Measurements from ENCODE around the gene SHANK1.
"Not testable (repeated sequence)": the region's sequence is repeated elsewhere in the genome, so short reads cannot be mapped to it uniquely, and the experiment has no call there.

SHANK1 gene

DNA sequence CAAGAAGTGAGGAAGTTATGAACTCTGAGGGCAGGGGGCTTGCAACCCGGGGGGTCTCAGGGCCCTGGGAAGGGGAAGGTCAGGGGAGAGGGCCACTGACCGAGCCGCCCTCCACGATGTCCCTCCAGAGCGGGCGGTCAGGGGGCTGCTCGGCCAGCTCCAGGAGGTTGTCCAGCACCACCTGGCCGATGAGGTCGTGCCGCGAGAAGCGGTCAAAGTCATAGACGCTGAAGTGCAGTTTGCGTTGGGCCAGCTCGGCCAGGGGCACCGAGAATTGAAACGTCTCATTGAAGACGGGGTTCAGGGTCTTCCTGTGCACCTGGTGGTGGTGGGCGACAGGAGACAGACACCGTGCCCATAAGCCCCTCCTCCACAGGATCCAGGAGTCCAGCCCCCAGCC lies 90.4 kb downstream of the SHANK1 start:
- no peak for ATAC-seq

DNA sequence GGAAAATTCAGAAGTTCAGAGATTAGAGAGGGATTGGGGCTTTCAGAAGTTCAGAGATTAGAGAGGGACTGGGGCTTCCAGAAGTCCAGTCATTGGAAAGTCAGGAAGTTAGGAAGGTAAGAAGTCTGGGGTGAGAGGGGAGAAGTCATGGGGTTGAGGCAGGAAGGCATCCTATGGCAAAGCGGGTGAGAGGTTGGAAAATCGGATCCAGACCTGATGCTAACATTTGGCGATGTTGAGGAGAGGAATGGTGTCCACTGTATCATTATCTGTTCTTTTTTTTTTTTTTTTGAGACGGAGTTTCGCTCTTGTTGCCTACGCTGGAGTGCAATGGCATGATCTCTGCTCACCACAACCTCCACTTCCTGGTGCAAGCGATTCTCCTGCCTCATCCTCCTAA lies 91.1 kb downstream of the SHANK1 start:
- ATAC-seq: no peak

DNA sequence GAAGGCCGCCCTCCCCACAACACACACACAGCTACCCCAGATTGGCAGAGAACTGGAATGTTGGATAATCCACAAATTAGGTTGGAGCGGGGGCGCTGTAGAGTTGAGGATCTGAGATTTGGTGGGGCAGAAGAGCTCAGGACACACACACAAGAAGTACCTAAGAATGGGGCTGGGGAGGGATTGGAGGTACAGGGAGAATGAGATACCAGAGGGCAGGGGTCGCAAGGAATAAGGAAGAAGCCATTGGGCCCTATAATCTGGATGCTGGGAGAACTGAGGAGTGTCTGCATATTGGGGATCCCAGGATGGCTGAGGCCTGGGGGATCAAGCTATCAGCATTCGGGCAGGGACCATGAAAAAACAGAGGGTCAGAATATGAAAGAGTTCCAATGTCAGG lies 91.5 kb downstream of the SHANK1 start:
- no peak for ATAC-seq

DNA sequence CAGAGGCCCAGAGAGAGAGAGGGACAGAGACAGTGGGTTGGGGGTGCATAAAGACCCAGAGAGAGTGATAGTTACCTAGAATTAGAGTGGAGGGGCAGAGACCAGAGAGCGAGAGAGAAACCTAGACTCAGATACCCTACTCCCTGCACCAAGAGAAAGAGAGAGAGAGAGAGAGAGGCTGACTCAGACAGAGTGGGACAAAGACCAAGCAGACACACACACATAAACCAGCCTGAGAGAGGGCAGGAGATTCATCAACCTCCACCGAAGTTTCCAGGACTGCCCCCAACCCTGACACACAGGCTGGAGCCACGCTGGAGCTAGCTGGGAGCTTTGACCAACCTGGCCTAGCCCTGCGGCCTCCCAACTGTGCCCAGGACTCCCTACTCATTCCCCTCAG lies 92.8 kb downstream of the SHANK1 start:
- no peak for ATAC-seq

DNA sequence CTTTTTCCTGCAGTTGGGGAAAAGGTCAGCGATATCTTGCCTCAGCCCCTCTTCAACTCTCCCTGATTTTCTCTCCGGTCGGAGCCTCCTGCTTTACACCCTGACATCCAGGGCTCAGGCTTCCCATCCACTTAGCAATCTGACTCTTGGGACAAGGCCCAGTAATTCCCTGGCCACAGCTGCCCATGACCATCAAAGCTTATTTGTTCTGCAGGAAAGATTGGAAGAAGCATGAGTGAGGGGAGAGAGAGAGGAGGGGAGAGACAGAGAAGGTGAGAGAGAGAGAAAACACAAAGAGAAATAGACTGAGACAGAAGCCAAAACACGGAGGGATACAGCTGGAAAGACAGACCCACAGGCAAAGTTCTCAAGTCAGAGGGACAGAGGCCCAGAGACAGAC lies 93.6 kb downstream of the SHANK1 start:
- ATAC-seq: no peak

DNA sequence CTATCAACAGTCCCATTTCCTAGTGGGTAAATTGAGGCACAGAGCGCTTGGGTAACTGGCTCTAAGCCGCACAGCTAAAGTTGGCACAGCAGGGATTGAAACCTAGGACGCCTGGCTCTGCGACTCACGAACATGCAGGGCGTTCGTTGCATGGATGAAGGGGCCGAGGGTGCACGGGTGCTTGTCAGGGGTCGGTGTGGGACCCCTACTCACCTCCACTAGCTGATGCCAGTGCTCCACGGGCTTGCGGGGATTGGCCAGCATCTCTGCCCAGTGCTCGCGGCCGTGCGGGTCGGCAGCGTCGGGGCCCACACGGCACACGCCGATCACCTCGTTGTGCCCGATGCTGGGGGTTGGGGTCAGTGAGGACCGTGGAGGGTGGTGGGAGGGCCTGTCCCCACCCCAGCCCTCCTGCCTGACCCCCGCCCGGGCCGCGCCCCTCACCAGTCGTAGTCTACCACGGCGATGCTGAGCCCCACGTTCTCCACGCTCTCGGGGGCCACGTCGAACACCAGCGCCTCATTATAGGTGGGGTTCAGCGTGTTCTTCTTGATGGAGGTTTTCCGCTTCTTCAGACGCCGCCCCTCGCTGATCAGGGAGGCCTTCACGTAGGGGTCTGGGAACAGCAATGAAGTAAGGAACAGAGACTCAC lies 94.5 kb downstream of the SHANK1 start:
- no peak for ATAC-seq

DNA sequence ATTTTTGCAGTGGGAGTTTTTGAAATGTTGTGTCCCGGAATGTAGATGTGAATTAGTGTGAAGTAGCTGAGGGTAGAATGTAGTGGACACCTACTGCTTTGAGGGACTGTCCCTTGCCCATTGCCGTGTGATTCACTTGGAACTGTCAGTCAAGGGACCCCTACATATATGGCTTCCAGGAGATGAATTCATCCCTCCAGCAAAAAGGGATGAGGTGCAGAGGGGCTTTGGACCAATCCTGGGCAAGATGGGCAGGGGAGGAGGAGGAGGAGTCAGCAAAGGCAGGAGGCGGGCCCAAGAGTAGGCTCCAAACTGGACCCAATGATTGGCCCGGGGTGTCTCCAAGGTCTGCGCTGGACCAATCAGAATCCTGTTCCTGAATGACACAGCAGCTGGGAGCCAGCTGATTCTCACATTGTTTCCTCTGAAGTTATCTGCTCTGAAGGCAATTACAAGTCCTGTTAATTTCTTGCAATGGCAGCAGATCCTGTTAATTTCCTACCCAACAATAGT lies 99.2 kb downstream of the SHANK1 start:
- not testable (repeated sequence) for ATAC-seq

DNA sequence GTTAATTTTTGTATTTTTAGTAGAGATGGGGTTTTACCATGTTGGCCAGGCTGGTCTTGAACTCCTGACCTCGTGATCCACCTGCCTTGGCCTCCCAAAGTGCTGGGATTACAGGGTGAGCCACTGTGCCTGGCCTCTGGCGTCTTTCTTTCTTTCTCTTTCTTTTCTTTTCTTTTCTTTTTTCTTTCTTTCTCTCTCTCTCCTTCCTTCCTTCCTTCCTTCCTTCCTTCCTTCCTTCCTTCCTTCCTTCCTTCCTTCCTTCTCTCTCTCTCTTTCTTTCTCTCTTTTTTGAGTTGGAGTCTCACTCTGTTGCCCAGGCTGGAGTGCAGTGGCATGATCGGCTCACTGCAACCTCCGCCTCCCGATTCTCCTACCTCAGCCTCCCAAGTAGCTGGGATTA lies 100.4 kb downstream of the SHANK1 start:
- ATAC-seq: not testable (repeated sequence)

DNA sequence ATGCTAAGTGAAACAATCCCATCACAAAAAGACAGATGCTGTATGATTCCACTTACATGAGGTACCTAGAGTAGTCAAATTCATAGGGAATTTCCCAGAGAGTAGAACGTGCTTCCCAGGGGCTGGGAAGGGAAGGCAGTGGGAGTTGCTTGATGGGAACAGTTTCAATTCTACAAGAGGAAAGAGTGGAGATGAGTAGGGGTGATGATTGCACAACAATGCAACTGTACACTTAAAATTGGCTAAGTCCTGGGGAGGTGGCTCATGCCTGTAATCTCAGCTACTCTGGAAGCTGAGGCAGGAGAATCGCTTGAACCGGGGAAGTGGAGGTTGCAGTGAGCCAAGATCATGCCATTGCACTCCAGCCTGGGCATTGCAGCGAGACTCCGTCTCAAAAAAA lies 101.2 kb downstream of the SHANK1 start:
- ATAC-seq: not testable (repeated sequence)

DNA sequence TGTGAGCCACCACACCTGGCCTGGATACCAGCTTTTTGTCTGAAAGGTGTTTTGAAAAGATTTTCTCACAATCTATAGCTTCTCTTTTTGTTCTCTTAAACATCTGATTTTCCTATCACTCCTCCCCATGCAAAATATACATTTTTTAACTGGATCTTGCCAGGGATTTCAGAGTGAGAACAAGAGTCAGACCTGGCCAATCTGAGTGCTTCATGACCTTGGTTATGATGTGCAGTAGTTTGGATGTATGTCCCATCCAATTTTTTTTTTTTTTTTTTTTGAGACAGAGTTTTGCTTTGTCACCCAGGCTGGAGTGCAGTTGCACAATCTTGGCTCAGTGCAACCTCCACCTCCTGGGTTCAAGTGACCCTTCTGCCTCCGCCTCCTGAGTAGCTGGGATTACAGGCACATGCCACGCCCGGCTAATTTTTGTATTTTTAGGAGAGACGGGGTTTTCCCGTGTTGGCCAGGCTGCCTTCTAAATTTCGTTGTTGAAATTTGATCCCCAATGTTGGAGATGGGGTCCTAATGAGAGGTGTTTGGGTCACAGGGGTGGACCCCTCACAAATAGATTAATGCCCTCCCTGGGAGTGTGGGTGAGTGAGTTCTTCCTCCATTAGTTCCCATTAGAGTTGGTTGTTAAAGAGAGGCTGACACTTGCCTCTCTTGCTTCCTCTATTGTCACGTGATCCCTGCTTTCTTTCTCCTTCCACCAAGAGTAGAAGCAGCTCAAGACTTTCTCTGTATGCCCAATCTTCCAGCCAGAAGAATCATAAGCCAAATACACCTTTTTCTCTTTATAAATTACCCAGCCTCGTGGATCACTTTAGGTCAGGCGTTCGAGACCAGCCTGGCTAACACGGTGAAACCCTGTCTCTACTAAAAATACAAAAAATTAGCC lies 106.8 kb downstream of the SHANK1 start:
- not testable (repeated sequence) for ATAC-seq
